Stimulated activated CD4-positive, alpha-beta T cell treated with anti-CD3 and anti-CD28 coated beads, Interleukin-4, amount 100 ng/mL, for 48 hours (primary cell): Measurements from ENCODE around the gene FAM171A1.
A peak's percentile ranks its signal among the peaks of the same experiment; 100 is the strongest.
"Not testable (repeated sequence)": the region's sequence is repeated elsewhere in the genome, so short reads cannot be mapped to it uniquely, and the experiment has no call there.

ENCODE experiments used
- DNase-seq, 2 donors: peaks; one replicate each; pipeline ENCODE4 v3.0.0-alpha.2; 2020; ENCODE audit warnings: low read depth in 2 of 2

Gene FAM171A1

DNA sequence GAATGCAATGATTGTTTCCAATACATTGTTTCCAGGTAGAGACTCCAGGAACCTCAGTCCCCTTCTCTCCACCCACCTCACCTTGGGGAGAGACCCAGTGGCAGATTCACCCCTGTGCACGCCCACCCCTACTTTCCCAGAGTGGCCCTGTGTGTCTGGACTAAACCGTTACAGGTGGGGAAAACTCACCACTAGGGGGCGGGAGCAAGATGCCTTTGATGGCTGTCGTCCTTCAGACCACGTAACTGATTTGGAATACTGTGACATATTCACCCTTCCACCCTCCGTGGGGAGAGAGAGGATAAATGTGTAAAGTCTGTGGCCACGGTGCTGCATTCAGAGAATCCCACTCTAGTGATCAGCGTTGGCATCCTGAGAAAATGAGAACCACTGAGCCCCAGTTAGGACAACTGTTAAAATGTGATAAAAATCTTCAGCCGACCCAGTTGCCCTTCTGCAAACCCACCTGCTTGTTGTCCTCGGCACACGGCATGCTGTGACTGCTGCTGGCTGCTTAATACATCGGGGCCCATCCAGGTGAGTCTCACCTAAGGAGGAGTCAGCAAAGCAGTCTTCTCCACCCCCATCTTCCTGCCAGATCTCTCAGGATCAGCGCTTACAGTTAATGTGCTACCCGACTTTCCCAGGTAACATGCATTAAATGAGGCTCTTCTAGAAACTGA lies 161.1 kb downstream of the FAM171A1 start:
- DNase-seq = peak; percentile 81 to 86

DNA sequence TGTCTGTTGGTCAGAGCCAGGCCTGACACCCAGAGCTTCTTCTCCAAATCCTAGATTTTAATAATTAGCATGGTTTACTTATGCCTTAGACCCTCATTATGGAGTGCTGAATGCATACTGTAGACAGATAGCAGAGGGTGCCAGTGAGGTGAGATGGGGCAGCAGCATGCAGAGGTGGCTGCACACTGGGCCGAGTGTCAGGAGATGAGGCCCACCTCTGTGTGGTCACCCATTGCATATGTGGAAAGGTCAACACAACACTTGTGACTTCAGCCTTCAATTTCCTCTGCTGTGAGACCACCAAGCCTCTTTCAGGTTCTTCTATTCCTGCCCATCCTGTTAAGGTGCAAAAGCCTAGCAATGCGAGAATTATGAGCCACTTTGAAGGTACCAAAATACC lies 162.9 kb downstream of the FAM171A1 start:
- no peak for DNase-seq

DNA sequence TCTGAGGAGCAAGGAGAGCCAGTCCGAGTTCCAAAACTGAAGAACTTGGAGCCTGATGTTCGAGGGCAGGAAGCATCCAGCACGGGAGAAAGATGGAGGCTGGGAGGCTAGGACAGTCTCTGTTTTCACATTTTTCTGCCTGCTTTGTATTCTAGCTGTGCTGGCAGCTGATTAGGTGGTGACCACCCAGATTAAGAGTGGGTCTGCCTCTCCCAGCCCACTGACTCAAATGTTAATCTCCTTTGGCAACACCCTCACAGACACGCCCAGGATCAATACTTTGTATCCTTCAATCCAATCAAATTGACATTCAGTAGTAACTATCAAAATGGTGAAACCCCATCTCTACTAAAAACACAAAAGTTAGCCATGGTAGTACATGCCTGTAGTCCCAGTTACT lies 163.7 kb downstream of the FAM171A1 start:
- DNase-seq = not testable (repeated sequence)

DNA sequence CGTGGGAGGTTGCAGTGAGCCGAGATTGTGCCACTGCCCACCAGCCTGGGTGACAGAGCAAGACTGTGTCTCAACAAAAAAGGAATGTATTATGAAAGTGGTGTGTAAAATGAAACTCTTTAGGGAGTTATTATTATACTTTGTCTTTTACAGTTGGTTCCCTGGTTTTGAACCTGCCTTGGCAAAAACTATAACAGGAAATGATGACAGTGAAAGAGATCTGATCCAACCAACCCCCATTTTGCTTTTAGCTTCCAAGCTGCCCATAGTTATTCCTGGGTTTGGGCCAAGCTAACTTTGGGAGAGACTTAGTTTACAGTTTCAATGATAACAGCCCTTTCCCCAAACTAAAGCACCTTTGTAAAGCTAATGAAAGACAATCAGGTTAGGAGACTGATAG lies 168.4 kb downstream of the FAM171A1 start:
- DNase-seq = no peak

DNA sequence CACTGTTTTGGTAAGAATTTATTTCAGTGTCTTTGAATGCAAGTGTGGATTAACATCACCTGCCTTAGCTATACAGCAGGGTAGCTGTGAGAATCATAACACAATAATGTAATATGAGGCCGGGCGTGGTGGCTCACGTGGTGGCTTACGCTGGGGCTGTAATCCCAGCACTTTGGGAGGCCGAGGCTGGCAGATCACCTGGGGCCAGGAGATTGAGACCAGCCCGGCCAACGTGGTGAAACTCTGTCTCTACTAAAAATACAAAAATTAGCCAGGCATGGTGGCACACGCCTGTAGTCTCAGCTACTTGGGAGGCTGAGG lies 168.8 kb downstream of the FAM171A1 start:
- not testable (repeated sequence) for DNase-seq

DNA sequence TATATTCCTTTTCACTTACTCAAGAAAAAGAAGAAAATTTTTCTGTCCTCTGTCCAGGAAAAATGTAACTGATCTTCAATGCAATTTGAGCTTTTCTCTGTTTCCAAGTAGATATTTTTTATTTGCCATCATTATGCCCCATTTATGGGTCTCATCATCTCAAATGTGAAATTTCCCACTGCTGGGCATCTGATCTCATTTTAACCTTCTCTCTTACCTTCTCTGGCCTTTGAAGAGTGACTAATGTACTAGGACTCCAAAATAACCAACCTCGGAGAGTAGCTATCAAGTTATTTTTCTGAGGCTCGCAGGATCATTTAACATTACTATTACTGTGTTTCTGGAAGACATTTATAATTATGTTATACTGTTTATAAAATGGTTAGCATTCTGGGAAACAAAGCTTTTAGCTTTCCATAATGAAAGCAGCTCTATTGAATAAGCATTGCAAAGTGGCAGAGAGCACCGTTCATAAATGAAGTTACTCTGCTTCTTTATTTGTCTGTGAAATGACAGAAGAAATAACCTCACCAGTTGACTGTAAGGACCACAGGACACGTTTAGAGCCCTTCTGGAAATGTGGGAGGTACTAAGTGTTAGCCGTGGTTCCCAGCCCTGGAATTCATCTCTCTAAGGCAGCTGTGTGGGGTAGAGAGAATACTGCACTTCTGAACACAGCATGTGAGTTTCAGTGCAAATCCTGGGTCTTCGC lies 169.3 kb downstream of the FAM171A1 start:
- no peak for DNase-seq

DNA sequence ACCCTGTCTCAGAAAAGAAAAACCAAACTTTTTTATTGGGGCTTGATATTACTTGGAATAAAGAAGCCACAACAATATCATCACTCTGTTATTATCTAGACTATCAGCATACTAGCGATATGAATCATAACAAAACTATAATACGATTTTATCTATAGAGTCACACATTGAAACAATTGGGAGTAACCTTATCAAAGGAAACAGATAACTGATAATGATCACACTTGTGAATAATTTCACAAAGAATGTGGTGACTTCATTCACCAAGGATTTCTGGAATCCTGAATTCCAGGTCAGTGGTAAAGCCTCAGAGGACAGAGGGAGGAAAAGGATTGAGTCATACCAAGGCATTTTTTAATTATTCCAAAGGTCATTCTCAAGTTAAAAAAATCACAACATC lies 170.5 kb downstream of the FAM171A1 start:
- DNase-seq = no peak

DNA sequence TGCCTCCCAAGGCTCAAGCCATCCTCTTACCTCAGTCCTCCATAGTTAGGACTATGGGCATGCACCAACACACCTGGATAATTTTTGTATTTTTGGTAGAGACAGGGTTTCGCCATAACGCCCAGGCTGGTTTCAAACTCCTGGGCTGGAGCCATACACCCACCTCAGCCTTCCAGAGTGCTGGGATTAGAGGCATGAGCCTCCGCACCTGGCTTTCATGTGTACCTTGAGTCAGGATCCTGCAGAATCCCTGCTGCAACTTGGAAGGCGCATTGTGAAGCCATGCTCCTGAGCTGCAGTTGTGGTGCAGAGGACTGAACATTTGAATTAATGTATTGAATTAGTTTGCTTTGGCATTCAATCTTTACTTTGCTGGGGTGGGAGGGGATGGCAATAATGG lies 173.2 kb downstream of the FAM171A1 start:
- no peak for DNase-seq

DNA sequence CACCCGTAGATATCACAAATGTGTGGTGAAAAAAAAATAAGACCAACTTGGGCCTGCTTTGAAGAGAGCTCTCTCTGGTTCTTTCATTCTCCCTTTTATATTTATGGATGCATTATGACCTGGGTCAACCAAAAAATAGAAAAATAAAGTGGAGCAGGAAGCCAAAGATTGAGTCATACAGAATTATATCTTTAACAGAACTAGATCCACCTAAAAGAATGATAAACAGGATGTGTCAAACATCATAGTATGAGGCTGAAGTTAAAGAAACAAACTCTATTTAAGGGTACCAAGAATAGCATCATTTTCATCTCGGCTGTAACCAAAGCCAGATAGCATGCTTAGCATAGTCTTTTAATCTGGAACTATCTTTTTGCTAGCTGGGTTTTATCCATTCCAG lies 173.8 kb downstream of the FAM171A1 start:
- no peak for DNase-seq

DNA sequence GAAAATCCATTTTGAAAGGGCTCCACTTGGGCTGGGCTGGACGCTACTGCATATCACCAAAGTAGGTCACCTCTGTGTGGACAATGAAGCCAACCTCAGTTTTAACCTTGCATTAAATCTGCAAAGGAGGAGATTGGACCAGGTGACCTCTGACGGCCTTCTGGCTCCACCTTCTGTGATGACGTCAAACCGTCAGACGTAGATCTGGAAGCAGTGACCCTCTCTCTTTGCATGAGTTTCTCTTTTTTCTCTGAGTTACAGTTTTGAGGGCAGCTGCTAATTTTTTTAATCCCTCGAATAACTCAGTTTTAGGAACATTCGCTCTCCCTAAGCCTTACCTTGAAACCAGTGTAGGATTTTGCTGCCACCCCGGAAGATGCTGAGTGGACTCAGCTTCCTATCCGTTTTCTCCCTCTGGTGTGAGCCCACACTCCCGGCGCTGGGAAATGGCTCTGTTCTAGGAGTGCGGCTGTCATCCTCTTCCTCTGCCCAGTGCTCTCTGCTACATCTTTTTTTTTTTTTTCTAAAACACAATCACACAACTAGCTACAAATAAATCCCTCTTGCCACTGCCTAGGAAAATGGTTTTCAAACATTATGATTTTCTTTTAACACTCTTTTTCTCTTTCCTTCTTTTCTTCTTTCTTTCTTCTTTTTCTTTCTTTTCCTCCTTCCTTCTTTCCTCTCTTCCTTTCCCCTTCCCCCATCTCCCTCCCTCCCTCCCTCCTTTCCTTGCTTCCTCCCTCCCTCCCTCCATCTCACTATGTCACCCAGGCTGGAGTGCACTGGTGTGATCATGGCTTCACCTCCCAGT lies 174.9 kb downstream of the FAM171A1 start:
- no peak for DNase-seq

DNA sequence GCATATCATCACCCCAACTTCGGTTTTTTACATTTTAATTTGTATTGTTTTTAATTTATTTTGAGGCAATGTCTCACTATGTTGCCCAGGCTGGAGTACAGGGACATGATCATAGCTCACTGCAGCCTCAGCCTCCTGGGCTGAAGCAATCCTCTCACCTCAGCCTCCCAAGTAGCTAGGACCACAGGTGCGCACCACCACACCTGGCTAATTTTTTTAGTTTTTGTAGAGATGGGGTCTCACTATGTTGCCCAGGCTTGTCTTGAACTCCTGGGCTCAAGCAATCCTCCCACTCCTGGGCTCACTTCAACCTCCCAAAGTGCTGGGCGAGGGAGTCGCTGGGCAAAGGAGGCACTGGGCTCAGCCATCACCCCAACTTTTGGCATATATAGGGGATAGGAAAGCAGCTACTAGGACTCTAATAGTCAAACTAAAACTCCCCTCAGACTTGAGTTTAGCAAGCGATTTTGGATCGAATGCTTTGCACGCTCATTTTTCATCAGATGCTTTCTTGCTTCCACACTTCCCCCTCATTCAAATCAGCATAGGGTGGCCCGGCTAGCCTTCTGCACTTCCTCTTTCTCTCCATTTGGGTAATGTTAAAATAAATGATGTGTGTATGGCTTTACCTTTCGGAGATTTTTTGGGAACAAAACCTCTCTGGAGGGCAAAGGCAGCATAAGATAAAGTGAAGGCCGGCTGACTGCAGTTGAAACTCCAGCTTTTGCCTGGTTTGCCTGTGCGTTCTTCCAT lies 181.8 kb downstream of the FAM171A1 start:
- DNase-seq = no peak

DNA sequence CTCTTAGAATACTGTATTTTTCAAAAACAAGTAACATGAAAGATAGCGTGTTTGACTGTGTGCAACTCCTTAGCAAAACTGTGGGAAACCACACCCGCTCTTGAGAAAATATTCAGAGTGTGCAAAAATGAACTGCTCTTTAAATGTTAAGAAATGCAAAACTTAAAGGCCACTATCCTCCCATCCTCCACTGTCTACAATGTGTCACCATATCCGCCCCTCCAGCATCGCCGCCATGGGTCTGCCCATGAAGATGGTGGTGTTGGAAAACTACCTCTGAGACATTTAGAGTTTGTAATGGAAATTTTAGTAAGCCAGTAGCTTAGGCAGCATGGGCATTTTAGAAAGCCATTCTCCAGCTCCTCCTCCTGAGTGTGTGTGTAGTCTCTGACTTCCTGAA lies 182.5 kb downstream of the FAM171A1 start:
- DNase-seq = no peak

DNA sequence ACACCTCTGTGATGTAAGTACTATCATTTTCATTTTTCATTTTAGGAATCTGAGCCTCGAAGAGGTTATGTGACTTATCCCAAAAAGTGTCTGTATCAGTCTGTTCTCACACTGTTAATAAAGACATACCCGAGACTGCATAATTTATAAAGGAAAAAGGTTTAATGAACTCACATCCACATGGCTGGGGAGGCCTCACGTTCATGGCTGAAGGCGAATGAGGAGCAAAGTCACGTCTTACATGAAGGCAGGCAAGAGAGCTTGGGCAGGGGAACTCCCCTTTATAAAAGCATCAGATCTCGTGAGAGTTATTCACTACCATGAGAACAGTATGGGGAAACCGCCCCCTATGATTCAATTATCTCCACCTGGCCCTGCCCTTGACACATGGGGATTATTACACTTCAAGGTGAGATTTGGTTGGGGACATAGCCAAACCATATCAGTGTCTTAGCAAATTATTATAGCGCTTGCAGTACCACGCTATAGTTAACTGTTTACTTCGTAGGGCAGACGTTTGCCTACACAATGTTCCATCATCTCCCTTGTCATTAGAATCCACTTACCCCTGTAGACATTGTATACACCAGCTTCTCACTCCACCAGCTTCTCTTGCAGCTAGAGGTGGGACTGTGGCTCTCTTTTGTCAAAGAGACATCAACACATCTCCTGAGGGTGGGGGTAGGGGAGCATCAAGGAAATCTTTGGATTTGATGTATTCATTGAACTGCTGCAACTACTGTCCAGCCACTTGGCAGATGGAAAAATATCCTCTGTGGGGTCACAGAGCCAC lies 187.2 kb downstream of the FAM171A1 start:
- DNase-seq = no peak

DNA sequence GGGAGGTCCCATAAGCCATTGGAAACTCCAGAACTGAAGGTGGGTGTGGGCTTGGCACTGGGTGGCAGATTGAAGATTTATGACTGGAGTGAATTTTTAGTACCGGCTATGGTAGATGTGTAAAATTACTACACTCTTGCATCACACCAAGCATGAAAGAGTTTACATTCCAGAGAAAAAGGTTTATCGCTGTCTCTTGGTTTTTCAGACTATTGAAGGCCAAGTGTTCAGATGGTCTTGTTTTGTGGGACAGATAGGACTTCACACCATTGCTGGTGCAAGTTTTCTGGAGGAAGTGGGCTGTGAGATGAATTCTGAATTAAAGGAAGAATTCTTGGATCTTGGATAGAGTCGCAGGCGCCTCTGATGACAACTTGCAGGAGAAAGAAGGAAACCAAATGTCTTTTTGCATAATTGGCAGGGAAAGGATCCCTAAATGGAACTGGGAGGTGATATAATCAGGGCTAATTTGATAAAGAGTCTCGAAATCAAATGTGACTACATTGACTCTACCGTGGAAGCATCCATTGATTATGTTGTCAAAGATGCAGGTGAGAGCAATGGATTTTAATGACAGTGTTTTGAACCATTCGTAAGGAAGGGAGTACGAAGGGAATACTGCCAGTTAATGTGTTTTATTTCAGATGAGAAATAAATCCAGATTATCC lies 188.4 kb downstream of the FAM171A1 start:
- DNase-seq = no peak

DNA sequence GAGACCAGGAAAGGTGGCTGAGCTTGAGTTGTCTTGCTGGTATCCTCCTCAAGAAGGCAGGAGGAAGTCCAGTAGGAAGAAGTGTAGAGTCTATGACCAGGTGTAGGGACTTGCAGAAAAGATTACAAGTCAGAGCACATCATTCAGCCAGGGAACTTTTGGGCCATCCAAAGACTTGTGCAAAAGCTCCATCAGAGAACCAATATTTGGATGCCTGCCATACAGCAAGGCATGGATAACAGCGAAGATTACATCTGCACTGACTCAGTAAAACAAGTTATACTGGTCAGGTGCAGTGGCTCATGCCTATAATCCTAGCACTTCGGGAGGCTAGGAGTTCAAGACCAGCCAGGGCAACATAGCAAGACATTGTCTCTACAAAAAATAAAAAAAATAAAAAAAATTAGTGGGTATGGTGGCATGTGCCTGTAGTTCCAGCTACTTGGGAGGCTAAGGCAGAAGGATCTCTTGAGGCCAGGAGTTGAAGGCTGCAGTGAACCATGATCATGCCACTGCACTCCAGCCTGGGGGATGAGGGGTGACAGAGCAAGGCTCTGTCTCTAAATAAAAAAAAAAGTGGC lies 189.4 kb downstream of the FAM171A1 start:
- no peak for DNase-seq

DNA sequence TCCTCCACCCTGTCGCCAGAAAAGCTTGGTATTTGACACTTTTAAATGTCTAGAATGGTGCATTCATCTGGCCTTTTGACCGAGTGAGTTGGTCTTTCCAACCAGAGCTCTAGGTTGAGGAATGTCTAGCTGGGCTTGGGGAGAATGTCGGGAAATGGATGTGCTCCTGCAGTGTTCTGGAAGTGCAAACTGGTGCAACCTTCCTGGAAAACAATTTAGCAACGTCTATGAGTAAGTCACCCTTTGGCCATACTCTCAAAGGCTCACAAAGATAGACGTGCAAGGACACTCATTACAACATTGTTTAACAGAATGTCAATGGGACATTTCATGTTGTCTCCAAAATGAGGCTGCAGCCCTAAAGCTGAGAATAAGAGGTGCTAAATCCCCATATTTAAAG lies 190.4 kb downstream of the FAM171A1 start:
- DNase-seq = no peak

DNA sequence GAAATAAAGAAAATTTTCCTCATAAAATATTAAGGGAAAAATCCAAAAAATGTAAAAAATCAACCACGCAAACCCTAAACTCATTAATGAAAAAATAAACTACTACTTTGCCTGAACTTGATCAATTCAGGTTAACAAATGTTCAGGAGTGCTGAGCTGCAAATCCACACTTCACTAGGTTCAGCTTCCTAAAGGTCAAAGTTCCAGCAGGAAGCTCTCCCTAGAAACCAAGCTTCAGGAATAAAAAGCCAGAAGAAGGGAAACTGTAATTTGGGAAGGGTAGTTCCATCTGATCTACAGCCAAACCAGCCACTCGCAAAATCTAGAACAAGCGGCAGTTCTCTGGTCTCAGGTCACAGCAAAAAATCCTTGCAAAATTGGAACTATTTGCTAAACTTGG lies 194.8 kb downstream of the FAM171A1 start:
- DNase-seq = no peak

DNA sequence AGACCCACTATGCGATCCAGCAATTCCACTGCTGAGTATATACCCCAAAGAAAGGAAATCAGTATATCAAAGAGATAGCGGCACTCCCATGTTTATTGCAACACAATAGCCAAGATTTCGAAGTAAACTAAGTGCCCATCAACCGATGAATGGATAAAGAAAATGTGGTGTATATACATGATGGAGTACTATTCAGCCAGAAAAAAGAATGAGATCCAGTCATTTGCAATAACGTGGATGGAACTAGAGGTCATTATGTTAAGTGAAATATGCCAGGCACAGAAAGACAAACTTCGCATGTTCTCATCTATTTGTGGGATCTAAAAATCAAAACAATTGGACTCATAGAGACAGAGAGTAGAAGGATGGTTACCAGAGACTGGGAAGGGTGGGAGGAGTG lies 195.5 kb downstream of the FAM171A1 start:
- DNase-seq = no peak

DNA sequence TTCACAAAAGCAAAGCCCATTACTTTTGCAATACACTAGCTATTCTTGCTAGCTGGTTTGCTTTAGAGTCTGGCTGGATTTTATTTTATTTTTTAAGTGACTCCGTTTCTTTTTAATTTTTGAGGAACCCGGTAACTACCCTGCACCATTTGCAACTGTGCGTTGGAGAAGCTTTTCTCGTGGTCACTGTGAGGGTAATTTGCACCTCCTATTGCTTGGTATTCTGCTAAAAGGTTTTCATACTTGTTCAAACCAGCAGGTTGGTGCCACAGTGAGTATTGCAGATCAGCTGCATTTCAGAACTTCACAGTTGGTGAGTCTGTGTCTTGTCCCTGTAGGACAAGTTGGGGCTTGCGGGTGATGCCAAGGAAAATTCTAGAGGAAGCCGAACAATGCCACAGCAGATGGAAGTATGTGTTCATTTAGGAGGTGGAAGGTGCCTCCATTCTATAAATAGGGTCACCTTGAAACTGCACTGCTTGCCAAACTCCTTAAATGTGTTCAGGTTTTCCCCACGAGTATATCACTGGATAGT lies 198.7 kb downstream of the FAM171A1 start:
- DNase-seq = no peak
